Mucosa of rectum (tissue), 2 donors: ENCODE data around the gene FPR2.
"Not testable (repeated sequence)": the region's sequence is repeated elsewhere in the genome, so short reads cannot be mapped to it uniquely, and the experiment has no call there.

Experiments used
- H3K27ac ChIP-seq, 2 donors: one replicate each; pipeline ENCODE4 v1.7.0; 2013; ENCODE audit warnings: inconsistent platforms in 2 of 2, low read depth in 2 of 2, low read length in 2 of 2
- H3K27me3 ChIP-seq, 2 donors: one replicate each; pipeline ENCODE4 v1.7.0; 2013; ENCODE audit warnings: low read length in 2 of 2; ENCODE audit not compliant: control insufficient read depth in 2 of 2, insufficient read depth in 2 of 2
- H3K36me3 ChIP-seq, 2 donors: one replicate each; pipeline ENCODE4 v1.7.0; 2013; ENCODE audit warnings: low read length in 2 of 2; ENCODE audit not compliant: control insufficient read depth in 2 of 2, insufficient read depth in 2 of 2
- H3K4me1 ChIP-seq, 2 donors: one replicate each; pipeline ENCODE4 v1.7.0; 2013; ENCODE audit warnings: low read length in 2 of 2, mild to moderate bottlenecking in 1 of 2; ENCODE audit not compliant: control insufficient read depth in 2 of 2, insufficient read depth in 2 of 2
- H3K4me3 ChIP-seq, 2 donors: one replicate each; pipeline ENCODE4 v1.7.0; 2013; ENCODE audit warnings: low read length in 2 of 2
- H3K9ac ChIP-seq, 2 donors: one replicate each; pipeline ENCODE4 v1.7.0; 2013; ENCODE audit warnings: low read length in 2 of 2, low read depth in 1 of 2, mild to moderate bottlenecking in 1 of 2
- H3K9me3 ChIP-seq, 2 donors: one replicate each; pipeline ENCODE4 v1.7.0; 2013; ENCODE audit warnings: low read length in 2 of 2; ENCODE audit not compliant: control insufficient read depth in 2 of 2
- donor health status: healthy.
- donor health status: Normal muscosa, but diverticular disease.

Gene FPR2

GRCh38 chr19:51803519-51803918, 42.5 kb downstream of the FPR2 start:
- Histone ChIP-seq H3K4me1 (no peaks in the 10 kb centered on the region), H3K4me3 (no peak overlapping the region), H3K27me3 (no peaks in the 10 kb centered on the region), H3K9me3 (no peaks in the 10 kb centered on the region), H3K36me3 (no peaks in the 10 kb centered on the region), H3K27ac (peak overlapping the region in 1 of 2 donors; percentile 22), H3K9ac (no peak overlapping the region)

GRCh38 chr19:51803967-51804366, 43.0 kb downstream of the FPR2 start:
- H3K27me3 ChIP-seq: no peaks in the 10 kb centered on the region
- H3K27ac ChIP-seq: peak overlapping the region in 1 of 2 donors; percentile 22
- no peaks in the 10 kb centered on the region for H3K4me1 ChIP-seq
- H3K36me3 ChIP-seq: no peaks in the 10 kb centered on the region
- no peak overlapping the region for H3K4me3 ChIP-seq
- H3K9ac ChIP-seq: no peak overlapping the region
- no peaks in the 10 kb centered on the region for H3K9me3 ChIP-seq

- H3K4me1 ChIP-seq, H3K9ac ChIP-seq, H3K27me3 ChIP-seq, H3K36me3 ChIP-seq, H3K4me3 ChIP-seq, H3K9me3 ChIP-seq: not testable (repeated sequence)
- peak overlapping the region in 1 of 2 donors; percentile 16 for H3K27ac ChIP-seq
Observed at GRCh38 chr19:51804789-51805188, 43.8 kb downstream of the FPR2 start.

GRCh38 chr19:51805396-51805795, 44.4 kb downstream of the FPR2 start:
- H3K4me1 ChIP-seq, H3K9ac ChIP-seq, H3K9me3 ChIP-seq, H3K36me3 ChIP-seq, H3K27me3 ChIP-seq, H3K4me3 ChIP-seq: not testable (repeated sequence)
- H3K27ac ChIP-seq: peak overlapping the region in 1 of 2 donors; percentile 16

GRCh38 chr19:51806571-51806970, 45.6 kb downstream of the FPR2 start:
- not testable (repeated sequence) for H3K4me1 ChIP-seq, H3K4me3 ChIP-seq, H3K9me3 ChIP-seq, H3K36me3 ChIP-seq, H3K9ac ChIP-seq, H3K27me3 ChIP-seq
- peak overlapping the region in 1 of 2 donors; percentile 23 for H3K27ac ChIP-seq

GRCh38 chr19:51807111-51807701, 46.2 kb downstream of the FPR2 start:
- H3K4me1 ChIP-seq: no peaks in the 10 kb centered on the region
- no peaks in the 10 kb centered on the region for H3K27me3 ChIP-seq
- H3K27ac ChIP-seq: no peak overlapping the region
- H3K9me3 ChIP-seq: no peaks in the 10 kb centered on the region
- no peak overlapping the region for H3K9ac ChIP-seq
- no peaks in the 10 kb centered on the region for H3K36me3 ChIP-seq
- no peak overlapping the region for H3K4me3 ChIP-seq

- Histone ChIP-seq H3K4me3 (no peak overlapping the region), H3K4me1 (no peaks in the 10 kb centered on the region), H3K9ac (no peak overlapping the region), H3K27me3 (no peaks in the 10 kb centered on the region), H3K9me3 (no peaks in the 10 kb centered on the region), H3K27ac (no peak overlapping the region), H3K36me3 (no peaks in the 10 kb centered on the region)
Observed at GRCh38 chr19:51807925-51808324, 46.9 kb downstream of the FPR2 start.

- Histone ChIP-seq H3K27me3 (no peaks in the 10 kb centered on the region), H3K27ac (no peak overlapping the region), H3K9me3 (peaks cover 0 to 2% of the 10 kb centered on the region in 2 donors), H3K4me3 (no peak overlapping the region), H3K9ac (no peak overlapping the region), H3K36me3 (no peaks in the 10 kb centered on the region), H3K4me1 (no peaks in the 10 kb centered on the region)
Observed at GRCh38 chr19:51808333-51808986, 47.5 kb downstream of the FPR2 start.

- peaks cover 0 to 2% of the 10 kb centered on the region in 2 donors for H3K9me3 ChIP-seq
- H3K27ac ChIP-seq: peak overlapping the region in 1 of 2 donors; percentile 47
- H3K4me3 ChIP-seq: no peak overlapping the region
- H3K9ac ChIP-seq: no peak overlapping the region
- no peaks in the 10 kb centered on the region for H3K4me1 ChIP-seq
- H3K27me3 ChIP-seq: no peaks in the 10 kb centered on the region
- H3K36me3 ChIP-seq: no peaks in the 10 kb centered on the region
Observed at GRCh38 chr19:51809787-51810186, 48.8 kb downstream of the FPR2 start.

GRCh38 chr19:51810223-51810622, 49.2 kb downstream of the FPR2 start:
- Histone ChIP-seq H3K9me3 (peaks cover 0 to 2% of the 10 kb centered on the region in 2 donors), H3K4me3 (no peak overlapping the region), H3K36me3 (no peaks in the 10 kb centered on the region), H3K4me1 (no peaks in the 10 kb centered on the region), H3K27ac (no peak overlapping the region), H3K27me3 (no peaks in the 10 kb centered on the region), H3K9ac (no peak overlapping the region)
